ENCODE results near the gene FCN1. TPM values are rescaled to one million over a fixed set of nuclear protein-coding genes. Genes with fewer than 3 reads are reported as not detected.

FCN1 gene
- total RNA-seq, 2 donors from 2014 or later = 0.63 to 2.1 TPM

DNA sequence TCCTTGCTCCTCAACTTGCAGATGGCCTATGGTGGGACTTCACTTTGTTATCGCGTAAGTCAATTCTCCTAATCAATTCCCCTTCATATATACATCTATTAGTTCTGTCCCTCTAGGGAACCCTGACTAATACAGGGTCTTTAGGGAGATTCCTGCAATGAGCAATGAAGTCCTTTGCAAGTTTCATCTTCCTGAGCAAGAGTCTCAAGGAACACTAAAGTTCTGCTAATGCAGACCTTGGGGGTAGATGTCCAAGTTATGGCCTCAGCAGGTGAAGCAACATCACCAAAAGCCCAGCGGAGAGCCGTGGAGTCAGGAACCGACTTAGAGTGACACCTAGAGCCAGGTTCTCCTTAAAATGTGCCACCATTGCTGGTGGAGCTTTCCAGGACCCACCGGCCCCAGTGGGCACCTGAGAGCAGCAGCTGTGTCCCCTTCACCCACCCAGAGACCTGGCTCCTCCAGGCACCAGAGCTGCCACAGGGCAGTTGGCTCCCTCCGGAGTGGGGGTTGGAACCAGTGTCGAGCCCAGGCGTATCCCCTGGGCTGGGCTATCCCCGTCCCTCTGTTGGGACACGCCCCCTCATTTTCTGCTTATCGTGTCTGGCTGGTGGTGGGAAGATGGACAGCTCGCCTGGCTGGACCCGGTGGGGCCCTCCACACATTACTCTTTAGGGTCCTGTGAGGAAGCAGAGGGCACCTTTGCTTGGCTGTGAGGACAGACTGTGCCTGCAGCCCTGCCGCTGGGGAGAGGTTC, 10.9 kb upstream of the FCN1 start:
- no peak for DNase-seq (ENCODE audit: low spot score)
- Histone ChIP-seq H3K36me3 (no peaks in the 10 kb centered on the region), H3K9me3 (no peaks in the 10 kb centered on the region), H3K4me3 (no peak overlapping the region), H3K4me1 (no peaks in the 10 kb centered on the region), H3K27ac (no peak overlapping the region), H3K27me3 (no peaks in the 10 kb centered on the region)
- TF ChIP-seq, protein P1, sequence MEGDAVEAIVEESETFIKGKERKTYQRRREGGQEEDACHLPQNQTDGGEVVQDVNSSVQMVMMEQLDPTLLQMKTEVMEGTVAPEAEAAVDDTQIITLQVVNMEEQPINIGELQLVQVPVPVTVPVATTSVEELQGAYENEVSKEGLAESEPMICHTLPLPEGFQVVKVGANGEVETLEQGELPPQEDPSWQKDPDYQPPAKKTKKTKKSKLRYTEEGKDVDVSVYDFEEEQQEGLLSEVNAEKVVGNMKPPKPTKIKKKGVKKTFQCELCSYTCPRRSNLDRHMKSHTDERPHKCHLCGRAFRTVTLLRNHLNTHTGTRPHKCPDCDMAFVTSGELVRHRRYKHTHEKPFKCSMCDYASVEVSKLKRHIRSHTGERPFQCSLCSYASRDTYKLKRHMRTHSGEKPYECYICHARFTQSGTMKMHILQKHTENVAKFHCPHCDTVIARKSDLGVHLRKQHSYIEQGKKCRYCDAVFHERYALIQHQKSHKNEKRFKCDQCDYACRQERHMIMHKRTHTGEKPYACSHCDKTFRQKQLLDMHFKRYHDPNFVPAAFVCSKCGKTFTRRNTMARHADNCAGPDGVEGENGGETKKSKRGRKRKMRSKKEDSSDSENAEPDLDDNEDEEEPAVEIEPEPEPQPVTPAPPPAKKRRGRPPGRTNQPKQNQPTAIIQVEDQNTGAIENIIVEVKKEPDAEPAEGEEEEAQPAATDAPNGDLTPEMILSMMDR (IDR thresholded peaks at IDR 0.05) = no peak

DNA sequence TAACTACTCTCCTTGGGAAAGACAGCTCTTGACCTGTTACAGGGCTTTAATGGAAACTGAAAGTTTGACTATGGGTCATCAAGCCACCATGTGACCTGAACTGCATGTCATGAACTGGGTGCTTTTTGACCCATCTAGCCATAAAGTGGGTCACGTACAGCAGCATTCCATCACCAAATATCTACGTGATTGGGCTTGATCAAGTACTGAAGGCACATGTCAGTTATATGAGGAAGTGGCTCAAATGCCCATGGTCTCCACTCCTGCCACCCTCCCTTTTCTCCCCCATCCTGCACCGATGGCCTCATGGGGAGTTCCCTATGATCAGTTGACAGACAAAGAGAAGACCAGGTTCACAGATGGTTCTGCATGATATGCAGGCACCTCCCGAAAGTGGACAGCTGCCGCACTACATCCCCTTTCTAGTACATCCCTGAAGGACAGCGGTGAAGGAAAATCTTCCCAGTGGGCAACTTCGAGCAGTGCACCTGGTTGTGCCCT, 7.3 kb upstream of the FCN1 start:
- no peaks in the 10 kb centered on the region for H3K4me1 ChIP-seq
- DNase-seq (ENCODE audit: low spot score) = no peak

DNA sequence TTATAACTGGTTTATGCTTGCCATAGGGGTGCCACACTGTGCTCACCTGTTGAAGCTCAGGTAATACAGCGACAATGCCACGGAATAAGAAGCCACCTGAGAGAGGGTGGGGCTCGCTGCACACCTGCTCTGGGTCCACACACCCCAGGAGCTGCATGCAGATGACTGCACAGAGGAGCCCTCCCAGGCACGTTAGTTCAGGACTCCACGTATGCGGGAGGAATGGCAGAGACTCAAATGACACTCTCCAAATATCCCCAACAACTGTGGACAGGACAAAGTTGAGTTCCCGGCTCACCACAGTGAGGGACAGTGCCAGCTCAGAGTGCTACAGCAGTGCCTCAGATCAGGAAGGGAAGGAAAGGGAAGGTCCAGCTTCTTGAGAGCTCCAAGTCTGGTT, 5.8 kb upstream of the FCN1 start:
- H3K4me1 ChIP-seq = no peaks in the 10 kb centered on the region
- H3K27me3 ChIP-seq = no peaks in the 10 kb centered on the region
- TF ChIP-seq, protein P1 (IDR thresholded peaks at IDR 0.05) = no peak
- H3K36me3 ChIP-seq = no peaks in the 10 kb centered on the region
- peaks cover 0 to 13% of the 10 kb centered on the region in 2 donors for H3K9me3 ChIP-seq
- no peak for DNase-seq (ENCODE audit: low spot score)
- H3K4me3 ChIP-seq = no peak overlapping the region
- no peak overlapping the region for H3K27ac ChIP-seq

More for the DNA sequence above, 7.3 kb upstream of the FCN1 start:
- Histone ChIP-seq H3K36me3 (no peaks in the 10 kb centered on the region), H3K27me3 (no peaks in the 10 kb centered on the region), H3K27ac (no peak overlapping the region), H3K4me3 (no peak overlapping the region), H3K9me3 (peaks cover 0 to 4% of the 10 kb centered on the region in 2 donors)
- TF ChIP-seq, protein P1 (IDR thresholded peaks at IDR 0.05) = no peak

DNA sequence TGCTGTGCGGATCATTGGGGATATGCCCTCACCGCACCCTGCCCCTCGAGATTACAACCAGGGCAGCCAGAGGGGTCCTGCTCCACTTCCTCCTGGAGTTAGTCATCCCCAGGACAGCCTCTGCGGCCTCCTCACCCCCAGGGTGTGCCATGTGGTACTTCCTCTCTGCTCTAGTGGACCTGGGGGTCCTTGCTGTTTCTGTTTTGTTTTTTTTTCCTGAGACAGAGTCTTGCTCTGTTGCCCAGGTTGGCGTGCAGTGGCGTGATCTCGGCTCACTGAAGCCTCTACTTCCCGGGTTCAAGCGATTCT, 5.2 kb upstream of the FCN1 start:
- peaks cover 0 to 13% of the 10 kb centered on the region in 2 donors for H3K9me3 ChIP-seq
- no peak for DNase-seq (ENCODE audit: low spot score)
- TF ChIP-seq, protein P1 (IDR thresholded peaks at IDR 0.05) = no peak
- H3K4me1 ChIP-seq = no peaks in the 10 kb centered on the region
- no peaks in the 10 kb centered on the region for H3K27me3 ChIP-seq
- no peaks in the 10 kb centered on the region for H3K36me3 ChIP-seq
- no peak overlapping the region for H3K4me3 ChIP-seq
- H3K27ac ChIP-seq = no peak overlapping the region

DNA sequence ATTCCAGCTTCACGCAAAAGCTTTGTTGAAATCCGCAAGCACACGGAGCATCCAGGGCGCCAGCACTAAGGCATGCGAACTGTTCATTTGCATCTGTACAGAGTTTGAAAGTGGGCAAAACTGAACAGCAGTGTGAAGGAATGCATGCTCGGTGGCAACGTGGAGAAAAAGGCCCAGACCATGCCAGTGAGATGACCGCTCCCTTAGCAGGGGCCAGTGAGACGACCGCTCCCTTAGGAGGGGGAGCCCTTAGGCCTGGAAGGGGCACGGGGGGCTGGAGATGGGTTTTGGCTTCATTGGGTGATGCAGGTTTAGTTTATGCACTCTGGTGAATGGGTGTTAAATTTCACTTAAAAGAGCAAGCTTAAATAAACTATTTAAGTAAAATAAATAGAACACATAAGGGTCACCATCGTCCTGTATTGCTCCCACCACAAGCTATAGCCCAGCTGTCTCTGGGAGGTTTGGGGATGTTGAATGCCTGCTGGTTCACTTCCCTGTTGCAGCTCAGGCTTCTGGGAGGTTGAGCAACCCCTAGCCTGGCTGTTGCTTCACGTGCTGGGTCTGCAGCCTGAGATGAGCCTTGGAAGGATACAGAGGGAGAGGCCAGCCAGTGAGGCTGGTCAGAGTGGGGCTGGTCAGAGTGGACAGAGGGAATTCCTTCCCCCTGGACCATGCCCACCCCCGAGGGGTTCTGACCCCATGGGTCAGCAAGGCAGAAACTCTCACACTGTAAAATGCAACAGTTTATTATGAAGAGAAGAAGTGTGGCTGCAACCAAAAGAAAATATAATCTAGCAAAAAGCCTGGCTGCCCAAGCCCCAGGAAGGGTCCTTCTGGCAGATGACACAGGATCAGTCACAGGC, 4.6 kb upstream of the FCN1 start:
- DNase-seq (ENCODE audit: low spot score) = no peak
- H3K27ac ChIP-seq = no peak overlapping the region

More for the DNA sequence above, 4.6 kb upstream of the FCN1 start:
- H3K9me3 ChIP-seq = peaks cover 0 to 13% of the 10 kb centered on the region in 2 donors
- TF ChIP-seq, protein P1 (IDR thresholded peaks at IDR 0.05) = no peak
- H3K4me1 ChIP-seq = no peaks in the 10 kb centered on the region
- H3K27me3 ChIP-seq = no peaks in the 10 kb centered on the region
- no peaks in the 10 kb centered on the region for H3K36me3 ChIP-seq
- no peak overlapping the region for H3K4me3 ChIP-seq
